Dermis lymphatic vessel endothelial cell (primary cell): ENCODE data around the gene PCP4. TPM values are rescaled to one million over a fixed set of nuclear protein-coding genes. Genes with fewer than 3 reads are reported as not detected.

ENCODE experiments used
- total RNA-seq: library from RNA; depleted of rRNA; stranded (reverse); fragments of >200 nt; gene quantifications from 2 replicates; pipeline ENCODE4 v1.2.1, GENCODE V29; 2014

PCP4 gene
- total RNA-seq: not detected in 2 replicates

GRCh38 chr21:39867198-39867650 is at the start of gene PCP4:
PCP4 (plus strand) TSS chr21:39867438; CDS start chr21:39867502, 64 bp downstream.

Other genes starting within 250 kb of the PCP4 start
- gene IGSF5, start 122.3 kb upstream of the PCP4 start, total RNA-seq: not detected in 2 replicates